ENCODE results near the gene CLDN34. TPM values are rescaled to one million over a fixed set of nuclear protein-coding genes. Genes with fewer than 3 reads are reported as not detected.

Gene CLDN34
- total RNA-seq (2014; rRNA removed; shearing (Covaris generic)) (not detected in 2 replicates), total RNA-seq (2022) (not detected in 2 replicates), Bru-seq, nascent RNA (not detected), BruChase-seq, experiment 1, labeled RNA remaining after a 6-hour chase (not detected), BruChase-seq, experiment 2, labeled RNA remaining after a 2-hour chase (not detected)
- long read RNA-seq, result 0 reads

DNA sequence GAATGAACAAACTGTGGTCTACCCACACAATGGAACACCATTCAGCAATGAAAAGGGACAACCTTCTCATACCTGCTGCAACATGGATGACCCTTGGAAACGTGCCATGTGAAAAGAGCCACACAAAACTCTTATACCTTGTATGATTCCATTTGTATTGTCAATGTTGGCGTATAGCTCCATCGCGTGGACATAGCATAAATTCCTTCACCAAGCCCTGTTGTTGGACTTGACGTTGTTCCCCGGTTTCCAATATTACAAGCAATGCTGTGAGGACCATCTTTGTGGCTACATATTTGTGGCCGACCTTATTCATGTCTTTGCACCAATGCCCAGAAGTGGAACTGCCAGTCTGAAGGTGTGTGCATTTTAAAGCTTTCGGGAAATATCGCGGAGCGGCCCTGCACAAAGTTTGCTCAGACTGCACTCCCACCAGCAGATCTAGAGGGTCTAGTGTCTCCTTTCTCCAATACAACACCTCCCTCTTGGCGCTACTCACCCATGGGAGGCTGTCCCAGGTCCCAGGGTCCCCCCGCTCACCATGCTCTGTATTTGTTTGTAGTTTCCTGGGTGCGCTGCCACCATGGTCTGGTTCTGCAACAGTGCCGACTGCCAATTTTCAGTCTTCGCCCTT, at the start of gene CLDN34:
Gene CLDN34 (plus strand): TSS at position 584 of the 634 bp plus-strand sequence. CDS start 0 bp downstream, at position 584.
- BruUV-seq (replicated peaks), result no TSS peak
- Histone ChIP-seq H3K79me2 (ENCODE audit: insufficient read depth, low read depth, low read length) (no peaks in the 10 kb centered on the region), H3K4me2 (ENCODE audit: low read length) (no peak within 1 kb of the TSS), H3K9me2 (ENCODE audit: insufficient read depth, low read length) (no peaks in the 10 kb centered on the region), H2AFZ (ENCODE audit: low read length) (no peak within 1 kb of the TSS), H3K4me1 (ENCODE audit: insufficient read depth, low read length, poor library complexity, severe bottlenecking) (no peaks in the 10 kb centered on the region), H3K9me3 (ENCODE audit: low read length) (no peaks in the 10 kb centered on the region), H3K27ac (ENCODE audit: low read depth, low read length, poor library complexity, severe bottlenecking) (no peak within 1 kb of the TSS), H4K20me1 (ENCODE audit: insufficient read depth, low read length) (no peaks in the 10 kb centered on the region), H3K4me3 (ENCODE audit: low read depth, low read length, poor library complexity, severe bottlenecking) (no peak within 1 kb of the TSS), H3K36me3 (ENCODE audit: insufficient read depth, low read length) (no peaks in the 10 kb centered on the region)
- ChIA-PET CTCF (ENCODE audit: unreplicated experiment) (no interaction called here), POLR2A (no interaction called here)
- no peak for DNase-seq (ENCODE audit: low spot score)
- no peak for TF ChIP-seq CTCF (conservative IDR thresholded peaks at IDR 0.05; ENCODE audit: low read length)
- TF ChIP-seq EZH2phosphoT487 (IDR thresholded peaks at IDR 0.05; ENCODE audit: borderline replicate concordance, low read depth, low read length), result no peak
- intact Hi-C loops (cut with micrococcal nuclease; ENCODE audit: unreplicated experiment), result no loop called here

DNA sequence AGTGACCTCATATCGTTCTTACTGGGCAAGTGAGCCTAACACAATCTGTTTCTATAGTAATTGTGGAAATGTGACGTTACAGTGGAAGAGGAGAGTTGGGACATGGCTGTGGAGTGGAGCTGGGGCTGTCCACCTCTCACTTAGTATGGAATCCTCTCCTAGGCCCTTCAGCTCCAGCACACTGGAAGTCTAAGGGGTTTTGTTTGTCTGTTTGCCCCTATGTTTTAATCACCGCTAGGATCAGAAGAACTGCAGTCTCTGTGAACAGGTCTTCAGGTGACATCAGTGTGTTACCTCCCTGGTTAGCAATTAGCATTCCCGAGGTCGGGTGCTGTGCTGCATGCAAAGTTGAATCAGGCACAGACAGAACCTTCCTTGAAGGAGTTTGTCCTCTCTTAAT, 49.3 kb upstream of the CLDN34 start:
- Histone ChIP-seq H3K36me3 (ENCODE audit: insufficient read depth, low read length) (no peaks in the 10 kb centered on the region), H3K9me3 (ENCODE audit: low read length) (no peaks in the 10 kb centered on the region), H3K79me2 (ENCODE audit: insufficient read depth, low read depth, low read length) (no peaks in the 10 kb centered on the region), H3K9me2 (ENCODE audit: insufficient read depth, low read length) (no peaks in the 10 kb centered on the region), H3K4me3 (ENCODE audit: low read depth, low read length, poor library complexity, severe bottlenecking) (no peak overlapping the region), H2AFZ (ENCODE audit: low read length) (no peak overlapping the region), H3K27ac (ENCODE audit: low read depth, low read length, poor library complexity, severe bottlenecking) (no peak overlapping the region), H3K4me1 (ENCODE audit: insufficient read depth, low read length, poor library complexity, severe bottlenecking) (no peaks in the 10 kb centered on the region), H4K20me1 (ENCODE audit: insufficient read depth, low read length) (no peaks in the 10 kb centered on the region), H3K4me2 (ENCODE audit: low read length) (no peak overlapping the region)
- ChIA-PET CTCF (ENCODE audit: unreplicated experiment) (no interaction called here), POLR2A (no interaction called here)
- no peak for TF ChIP-seq CTCF (conservative IDR thresholded peaks at IDR 0.05; ENCODE audit: low read length)
- no peak for TF ChIP-seq EZH2phosphoT487 (IDR thresholded peaks at IDR 0.05; ENCODE audit: borderline replicate concordance, low read depth, low read length)
- no TSS peak for BruUV-seq (replicated peaks)
- intact Hi-C loops (cut with micrococcal nuclease; ENCODE audit: unreplicated experiment), result no loop called here
- no peak for DNase-seq (ENCODE audit: low spot score)

DNA sequence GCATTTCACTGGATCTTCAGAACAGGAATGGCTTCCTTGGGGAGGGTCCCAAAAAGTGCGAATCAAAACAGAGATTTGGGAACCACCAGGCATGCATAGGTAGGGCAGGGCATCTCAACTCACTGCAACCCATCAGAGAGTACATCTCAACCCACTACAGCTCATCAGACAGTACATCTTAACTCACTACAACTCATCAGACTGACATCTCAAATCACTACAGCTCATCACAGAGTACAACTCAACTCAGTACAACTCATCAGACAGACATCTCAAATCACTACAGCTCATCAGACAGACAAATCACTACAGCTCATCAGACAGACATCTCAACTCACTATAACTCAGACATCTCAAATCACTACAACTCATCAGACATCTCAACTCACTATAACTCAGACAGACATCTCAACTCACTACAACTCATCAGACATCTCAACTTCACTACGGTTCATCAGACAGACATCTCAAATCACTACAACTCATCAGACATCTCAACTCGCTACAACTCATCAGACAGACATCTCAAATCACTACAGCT, 47.5 kb upstream of the CLDN34 start:
- H3K9me3 ChIP-seq (ENCODE audit: low read length), result no peaks in the 10 kb centered on the region
- intact Hi-C loops (cut with micrococcal nuclease; ENCODE audit: unreplicated experiment), result no loop called here
- no peak overlapping the region for H3K27ac ChIP-seq (ENCODE audit: low read depth, low read length, poor library complexity, severe bottlenecking)
- no peak overlapping the region for H3K4me3 ChIP-seq (ENCODE audit: low read depth, low read length, poor library complexity, severe bottlenecking)
- H3K36me3 ChIP-seq (ENCODE audit: insufficient read depth, low read length), result no peaks in the 10 kb centered on the region
- H3K79me2 ChIP-seq (ENCODE audit: insufficient read depth, low read depth, low read length), result no peaks in the 10 kb centered on the region
- H4K20me1 ChIP-seq (ENCODE audit: insufficient read depth, low read length), result no peaks in the 10 kb centered on the region
- ChIA-PET POLR2A (no interaction called here), CTCF (ENCODE audit: unreplicated experiment) (no interaction called here)
- no peak for DNase-seq (ENCODE audit: low spot score)
- TF ChIP-seq EZH2phosphoT487 (IDR thresholded peaks at IDR 0.05; ENCODE audit: borderline replicate concordance, low read depth, low read length), result no peak
- TF ChIP-seq CTCF (conservative IDR thresholded peaks at IDR 0.05; ENCODE audit: low read length), result no peak
- H3K4me1 ChIP-seq (ENCODE audit: insufficient read depth, low read length, poor library complexity, severe bottlenecking), result no peaks in the 10 kb centered on the region
- no peak overlapping the region for H2AFZ ChIP-seq (ENCODE audit: low read length)
- no peak overlapping the region for H3K4me2 ChIP-seq (ENCODE audit: low read length)
- no peaks in the 10 kb centered on the region for H3K9me2 ChIP-seq (ENCODE audit: insufficient read depth, low read length)
- no TSS peak for BruUV-seq (replicated peaks)
